ENCODE results near the gene ZHX3.
"Not testable (repeated sequence)": the region's sequence is repeated elsewhere in the genome, so short reads cannot be mapped to it uniquely, and the experiment has no call there.

The ZHX3 gene

GRCh38 chr20:41255655-41256054 is 61.9 kb downstream of the ZHX3 start:
- DNase-seq = no peak

GRCh38 chr20:41249411-41250281 is 67.9 kb downstream of the ZHX3 start:
- DNase-seq = no peak

- DNase-seq = no peak
These were observed 69.0 kb downstream of the ZHX3 start for GRCh38 chr20:41248368-41249024.

GRCh38 chr20:41247523-41248367 is 69.8 kb downstream of the ZHX3 start:
- no peak for DNase-seq

GRCh38 chr20:41245086-41245707 is 72.3 kb downstream of the ZHX3 start:
- DNase-seq = no peak

GRCh38 chr20:41242807-41243206 is 74.7 kb downstream of the ZHX3 start:
- no peak for DNase-seq

GRCh38 chr20:41242352-41242751 is 75.2 kb downstream of the ZHX3 start:
- no peak for DNase-seq

GRCh38 chr20:41237233-41237632 is 80.3 kb downstream of the ZHX3 start:
- DNase-seq = not testable (repeated sequence)

GRCh38 chr20:41236818-41237217 is 80.7 kb downstream of the ZHX3 start:
- not testable (repeated sequence) for DNase-seq

GRCh38 chr20:41234546-41234945 is 83.0 kb downstream of the ZHX3 start:
- no peak for DNase-seq

GRCh38 chr20:41234041-41234440 is 83.5 kb downstream of the ZHX3 start:
- DNase-seq = no peak

GRCh38 chr20:41232973-41233926 is 84.3 kb downstream of the ZHX3 start:
- no peak for DNase-seq

- DNase-seq = no peak
These were observed 86.4 kb downstream of the ZHX3 start for GRCh38 chr20:41231136-41231535.

GRCh38 chr20:41230136-41230535 is 87.4 kb downstream of the ZHX3 start:
- no peak for DNase-seq

GRCh38 chr20:41229259-41229658 is 88.3 kb downstream of the ZHX3 start:
- DNase-seq = no peak

- no peak for DNase-seq
These were observed 88.7 kb downstream of the ZHX3 start for GRCh38 chr20:41228858-41229257.

- no peak for DNase-seq
These were observed 91.1 kb downstream of the ZHX3 start for GRCh38 chr20:41226426-41226825.

- no peak for DNase-seq
These were observed 92.4 kb downstream of the ZHX3 start for GRCh38 chr20:41225091-41225490.

GRCh38 chr20:41224281-41224680 is 93.2 kb downstream of the ZHX3 start:
- DNase-seq = no peak

GRCh38 chr20:41223112-41223511 is 94.4 kb downstream of the ZHX3 start:
- DNase-seq = no peak

GRCh38 chr20:41222703-41223102 is 94.8 kb downstream of the ZHX3 start:
- no peak for DNase-seq

- DNase-seq = no peak
These were observed 95.2 kb downstream of the ZHX3 start for GRCh38 chr20:41222296-41222695.

Data from effector CD4-positive, alpha-beta T cell (primary cell).